Thymus (tissue), 11 donors: ENCODE measurements around the gene RGS14. TPM values are rescaled to one million over a fixed set of nuclear protein-coding genes. Genes with fewer than 3 reads are reported as not detected.
"Not testable (repeated sequence)": the region's sequence is repeated elsewhere in the genome, so short reads cannot be mapped to it uniquely, and the experiment has no call there.

Experiments used
- DNase-seq, 9 donors: peaks; one replicate each; pipeline ENCODE4 v3.0.0-alpha.2; 2013; ENCODE audit warnings: low spot score in 9 of 9, low read depth in 6 of 9, missing footprints in 1 of 9
- H3K27ac ChIP-seq, 2 donors: one replicate each; pipeline ENCODE4 v1.5.1; 2013; ENCODE audit warnings: control low read depth in 1 of 2, low read depth in 1 of 2, low read length in 1 of 2, mild to moderate bottlenecking in 1 of 2, moderate library complexity in 1 of 2
- H3K27me3 ChIP-seq, 2 donors: one replicate each; pipeline ENCODE4 v1.5.1; 2013; ENCODE audit warnings: low read length in 1 of 2; ENCODE audit not compliant: control insufficient read depth in 2 of 2, insufficient read depth in 1 of 2
- H3K36me3 ChIP-seq, 2 donors: one replicate each; pipeline ENCODE4 v1.5.1; 2013; ENCODE audit warnings: low read length in 1 of 2, mild to moderate bottlenecking in 1 of 2, moderate library complexity in 1 of 2; ENCODE audit not compliant: control insufficient read depth in 2 of 2, insufficient read depth in 2 of 2
- H3K4me1 ChIP-seq, 2 donors: one replicate each; pipeline ENCODE4 v1.5.1; 2013; ENCODE audit warnings: low read length in 2 of 2; ENCODE audit not compliant: control insufficient read depth in 2 of 2, insufficient read depth in 2 of 2
- H3K4me3 ChIP-seq, 2 donors: one replicate each; pipeline ENCODE4 v1.5.1; 2013; ENCODE audit warnings: low read length in 2 of 2, control low read depth in 1 of 2, mild to moderate bottlenecking in 1 of 2
- H3K9me3 ChIP-seq, 2 donors: one replicate each; pipeline ENCODE4 v1.5.1; 2013; ENCODE audit warnings: low read length in 1 of 2, mild to moderate bottlenecking in 1 of 2; ENCODE audit not compliant: control insufficient read depth in 2 of 2, insufficient read depth in 1 of 2
- WGBS: extraction: QIAGEN DNeasy Blood & Tissue Kit; methylation state at CpG from one replicate; pipeline ENCODE4 v1.1.7; 2013; 5-methylcytosine and 5-hydroxymethylcytosine counted together
- polyA plus RNA-seq: library from polyadenylated mRNA; stranded (reverse); fragments of 200-250 nt; gene quantifications from one replicate; pipeline ENCODE4 v1.2.3, GENCODE V29; 2013
- total RNA-seq: library from RNA; stranded (reverse); fragments of 120-200 nt; gene quantifications from one replicate; pipeline ENCODE4 v1.2.4, GENCODE V29; 2013
- donor health status: healthy.

RGS14 gene
- total and polyA plus RNA-seq, 2 donors, result 49.5 to 52.7 TPM

DNA sequence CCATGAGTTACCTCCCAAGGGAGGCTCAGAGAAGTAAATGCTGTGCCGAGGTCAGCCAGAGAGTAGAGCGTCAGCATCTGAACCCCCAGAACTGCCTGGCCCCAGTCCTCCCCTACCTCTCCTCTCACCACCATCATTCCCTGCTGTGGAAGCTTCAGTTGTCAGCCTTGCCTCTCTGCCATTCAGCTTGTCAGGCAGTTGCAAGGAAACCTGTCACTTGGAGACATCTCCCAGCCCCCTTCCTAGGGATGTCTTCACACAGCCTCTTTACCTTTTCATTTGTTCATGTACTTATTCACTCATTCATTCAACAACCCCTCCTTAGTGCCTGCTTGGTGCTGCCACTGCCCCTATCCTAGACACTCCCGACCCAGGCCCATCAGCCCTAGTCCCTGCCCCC lies 2.1 kb downstream of the RGS14 start:
- peaks cover 68 to 94% of the 10 kb centered on the region in 2 donors for H3K4me1 ChIP-seq
- H3K36me3 ChIP-seq, result peaks cover 2 to 9% of the 10 kb centered on the region in 2 donors
- H3K9me3 ChIP-seq, result peaks cover 0 to 9% of the 10 kb centered on the region in 2 donors
- peak overlapping the region in 1 of 2 donors; percentile 85 for H3K4me3 ChIP-seq
- H3K27me3 ChIP-seq, result no peaks in the 10 kb centered on the region
- H3K27ac ChIP-seq, result peak overlapping the region in 1 of 2 donors; percentile 16
- WGBS, result 92% methylated on average over 3 of the region's 3 CpGs
- no peak for DNase-seq

DNA sequence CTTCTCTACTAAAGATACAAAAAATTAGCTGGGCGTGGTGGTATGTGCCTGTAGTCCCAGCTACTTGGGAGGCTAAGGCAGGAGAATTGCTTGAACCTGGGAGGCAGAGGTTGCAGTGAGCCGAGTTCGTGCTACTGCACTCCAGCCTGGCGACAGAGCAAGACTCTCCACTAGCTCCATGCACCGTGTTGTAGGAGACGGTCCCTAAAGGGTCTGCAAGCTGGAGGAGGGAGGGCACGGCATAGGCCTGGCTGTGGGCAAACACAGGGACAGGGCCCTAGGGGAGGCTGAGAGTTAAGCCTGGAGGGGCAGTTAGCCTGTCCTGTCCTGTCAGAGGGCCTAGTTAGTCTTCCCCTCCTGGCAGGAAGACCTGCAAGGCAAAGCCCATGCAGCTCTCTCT lies 3.0 kb downstream of the RGS14 start:
- peaks cover 66 to 90% of the 10 kb centered on the region in 2 donors for H3K4me1 ChIP-seq
- not testable (repeated sequence) for DNase-seq

GRCh38 chr5:177361418-177362291 lies 3.9 kb downstream of the RGS14 start:
- WGBS, result 24% methylated on average over 6 of the region's 6 CpGs
- Histone ChIP-seq H3K4me1 (peaks cover 57 to 90% of the 10 kb centered on the region in 2 donors), H3K36me3 (peaks cover 18 to 20% of the 10 kb centered on the region in 2 donors), H3K27ac (peak overlapping the region; percentile 38 to 77), H3K27me3 (no peaks in the 10 kb centered on the region), H3K4me3 (peak overlapping the region; percentile 19 to 53), H3K9me3 (peaks cover 3 to 4% of the 10 kb centered on the region in 2 donors)
- DNase-seq, result peak in 5 of 9 donors; percentile 46 to 75 (median 58)

More for the DNA sequence above, 3.0 kb downstream of the RGS14 start:
- peak overlapping the region in 1 of 2 donors; percentile 77 for H3K27ac ChIP-seq
- 97% methylated on average over 7 of the region's 7 CpGs for WGBS
- H3K9me3 ChIP-seq, H3K27me3 ChIP-seq, H3K4me3 ChIP-seq: not testable (repeated sequence)
- H3K36me3 ChIP-seq, result peaks cover 9 to 11% of the 10 kb centered on the region in 2 donors

DNA sequence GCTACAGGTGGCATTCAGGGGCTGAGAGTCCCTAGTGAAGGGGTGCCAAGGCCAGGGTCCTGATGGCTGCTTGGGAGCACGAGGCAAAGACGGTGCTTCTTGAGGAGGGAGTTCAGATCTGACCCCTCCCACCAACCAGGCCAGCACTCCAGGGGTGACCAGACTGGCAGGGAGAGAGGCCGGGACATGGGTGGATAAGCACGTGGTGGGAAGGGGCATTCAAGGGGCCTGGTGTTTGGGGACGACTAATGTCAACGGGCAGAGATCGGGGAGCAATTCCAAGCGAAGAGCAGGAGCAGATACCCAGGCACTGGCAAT lies 4.5 kb downstream of the RGS14 start:
- DNase-seq, result no peak
- Histone ChIP-seq H3K36me3 (peaks cover 23 to 24% of the 10 kb centered on the region in 2 donors), H3K9me3 (peaks cover 3 to 4% of the 10 kb centered on the region in 2 donors), H3K4me1 (peaks cover 51 to 84% of the 10 kb centered on the region in 2 donors), H3K4me3 (peak overlapping the region; percentile 19 to 53), H3K27me3 (no peaks in the 10 kb centered on the region), H3K27ac (peak overlapping the region; percentile 77 to 82)
- WGBS, result 73% methylated on average over 8 of the region's 8 CpGs

- H3K36me3 ChIP-seq, result peaks cover 29 to 30% of the 10 kb centered on the region in 2 donors
- peaks cover 3 to 4% of the 10 kb centered on the region in 2 donors for H3K9me3 ChIP-seq
- DNase-seq, result peak in 5 of 9 donors; percentile 54 to 79 (median 60)
- WGBS, result 12% methylated on average over 59 of the region's 59 CpGs
- H3K27ac ChIP-seq, result peak overlapping the region; percentile 77 to 82
- no peaks in the 10 kb centered on the region for H3K27me3 ChIP-seq
- peak overlapping the region; percentile 53 to 57 for H3K4me3 ChIP-seq
- peaks cover 47 to 79% of the 10 kb centered on the region in 2 donors for H3K4me1 ChIP-seq
Measured at GRCh38 chr5:177362610-177363507, 5.1 kb downstream of the RGS14 start.

- no peaks in the 10 kb centered on the region for H3K27me3 ChIP-seq
- H3K4me3 ChIP-seq, result peak overlapping the region in 1 of 2 donors; percentile 57
- WGBS, result 72% methylated on average over 10 of the region's 10 CpGs
- H3K9me3 ChIP-seq, result peaks cover 0 to 3% of the 10 kb centered on the region in 2 donors
- H3K36me3 ChIP-seq, result peaks cover 36 to 37% of the 10 kb centered on the region in 2 donors
- DNase-seq, result no peak
- H3K27ac ChIP-seq, result peak overlapping the region in 1 of 2 donors; percentile 38
- peaks cover 46 to 74% of the 10 kb centered on the region in 2 donors for H3K4me1 ChIP-seq
Measured at GRCh38 chr5:177363565-177363964, 5.8 kb downstream of the RGS14 start.

DNA sequence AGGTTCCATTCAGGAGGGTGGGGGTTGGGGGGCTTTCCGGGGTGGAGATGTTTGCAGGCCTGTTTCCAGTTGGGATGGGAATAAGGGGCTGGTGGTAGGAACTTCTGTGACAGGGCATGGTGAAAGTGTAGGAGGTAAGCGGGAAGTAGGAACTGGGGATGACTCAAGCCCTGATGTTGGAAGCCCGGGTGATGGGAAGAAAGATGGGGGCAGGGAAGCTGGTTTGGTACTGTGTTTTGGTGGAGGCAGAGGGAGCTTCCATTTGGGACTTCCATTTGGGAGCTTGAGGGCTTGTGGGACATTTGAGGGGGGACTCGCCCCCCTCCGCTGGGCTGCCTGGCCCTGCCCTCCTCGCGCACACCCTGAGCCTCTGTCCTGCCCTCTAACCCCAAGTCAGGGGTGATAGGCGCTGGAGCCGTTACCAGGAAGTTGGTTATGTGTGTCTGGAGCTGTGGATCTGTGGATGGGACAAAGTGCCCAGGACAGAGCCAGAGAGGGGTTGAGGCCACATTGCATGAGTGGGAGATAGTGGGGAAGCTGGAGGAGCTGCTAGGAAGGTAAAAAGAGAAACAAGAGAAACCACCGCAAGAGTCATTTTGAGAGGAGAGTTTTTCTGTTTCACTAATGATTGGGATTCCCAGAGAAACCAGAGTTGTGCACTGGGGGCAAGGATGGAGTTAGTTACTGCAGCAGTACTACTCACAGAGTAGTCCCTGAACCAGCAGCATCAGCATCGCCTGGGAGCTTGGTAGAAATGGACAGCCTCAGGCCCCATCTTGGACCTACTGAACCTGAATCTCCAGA lies 6.6 kb downstream of the RGS14 start:
- H3K36me3 ChIP-seq, result peaks cover 44 to 45% of the 10 kb centered on the region in 2 donors
- no peak overlapping the region for H3K4me3 ChIP-seq
- peaks cover 38 to 68% of the 10 kb centered on the region in 2 donors for H3K4me1 ChIP-seq
- 97% methylated on average over 11 of the region's 11 CpGs for WGBS
- no peaks in the 10 kb centered on the region for H3K27me3 ChIP-seq
- H3K9me3 ChIP-seq, result peaks cover 0 to 3% of the 10 kb centered on the region in 2 donors
- DNase-seq, result no peak
- no peak overlapping the region for H3K27ac ChIP-seq

DNA sequence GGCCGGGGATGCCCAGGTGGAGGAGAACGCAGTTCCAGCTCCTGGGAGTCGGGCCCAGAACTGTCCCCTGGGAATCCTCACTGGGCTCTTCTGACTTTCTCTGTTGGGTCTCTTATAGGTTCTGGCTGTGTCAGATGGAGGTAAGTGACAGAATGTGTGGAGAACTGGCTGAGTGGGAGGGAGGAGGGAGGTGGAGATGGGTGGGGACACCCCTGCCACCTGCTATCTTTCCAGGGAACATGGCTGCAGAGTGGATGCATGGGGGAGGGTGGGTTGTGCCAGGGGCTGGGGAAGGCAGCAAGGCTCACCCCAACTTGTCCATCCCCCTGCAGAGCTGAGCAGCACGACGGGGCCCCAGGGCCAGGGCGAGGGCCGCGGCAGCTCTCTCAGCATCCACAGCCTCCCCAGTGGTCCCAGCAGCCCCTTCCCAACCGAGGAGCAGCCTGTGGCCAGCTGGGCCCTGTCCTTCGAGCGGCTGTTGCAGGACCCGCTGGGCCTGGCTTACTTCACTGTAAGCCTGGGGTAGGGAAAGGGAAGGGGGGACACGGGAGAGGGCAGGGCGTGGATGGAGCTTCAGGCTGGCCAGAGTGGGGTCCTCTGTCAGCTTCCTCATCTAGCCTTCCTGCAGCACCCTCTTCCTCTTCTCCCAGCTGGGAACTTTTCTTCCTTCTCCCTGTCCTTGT lies 8.3 kb downstream of the RGS14 start:
- Histone ChIP-seq H3K4me1 (peaks cover 25 to 66% of the 10 kb centered on the region in 2 donors), H3K4me3 (no peak overlapping the region), H3K36me3 (peaks cover 50 to 61% of the 10 kb centered on the region in 2 donors), H3K27me3 (no peaks in the 10 kb centered on the region), H3K9me3 (peaks cover 0 to 3% of the 10 kb centered on the region in 2 donors), H3K27ac (peak overlapping the region; percentile 5 to 64)
- 97% methylated on average over 14 of the region's 14 CpGs for WGBS
- DNase-seq, result no peak
